GM21576 (cell line): ENCODE measurements around the gene GAD2.

Experiments used
- ATAC-seq: cut with Tn5 transposase; IDR thresholded peaks from one replicate; pipeline ENCODE4 v1.9.1; 2021; ENCODE audit warnings: mild to moderate bottlenecking, moderate library complexity; ENCODE audit not compliant: unreplicated experiment

The GAD2 gene

GRCh38 chr10:26216585-26217395, at the start of gene GAD2:
Gene GAD2, plus strand, starts transcription at chr10:26216774. Its CDS starts 36 bp downstream, at chr10:26216810.
- no peak for ATAC-seq

- no peak for ATAC-seq
These were observed 47.1 kb upstream of the GAD2 start for GRCh38 chr10:26169466-26169865.

GRCh38 chr10:26172131-26172530, 44.4 kb upstream of the GAD2 start:
- ATAC-seq: no peak

- ATAC-seq: no peak
These were observed 42.7 kb upstream of the GAD2 start for GRCh38 chr10:26173837-26174236.

GRCh38 chr10:26177341-26177740, 39.2 kb upstream of the GAD2 start:
- ATAC-seq: no peak

- no peak for ATAC-seq
These were observed 22.3 kb upstream of the GAD2 start for GRCh38 chr10:26194275-26194674.

- ATAC-seq: no peak
These were observed 19.3 kb upstream of the GAD2 start for GRCh38 chr10:26197248-26197647.

GRCh38 chr10:26198119-26198518, 18.5 kb upstream of the GAD2 start:
- no peak for ATAC-seq

- no peak for ATAC-seq
These were observed 16.7 kb upstream of the GAD2 start for GRCh38 chr10:26199841-26200240.

GRCh38 chr10:26205223-26205622, 11.4 kb upstream of the GAD2 start:
- no peak for ATAC-seq

GRCh38 chr10:26211781-26212444, 4.7 kb upstream of the GAD2 start:
- no peak for ATAC-seq

GRCh38 chr10:26212511-26212910, 4.1 kb upstream of the GAD2 start:
- no peak for ATAC-seq

- ATAC-seq: no peak
These were observed 3.3 kb upstream of the GAD2 start for GRCh38 chr10:26213157-26213800.

GRCh38 chr10:26214004-26214403, 2.6 kb upstream of the GAD2 start:
- no peak for ATAC-seq

- ATAC-seq: no peak
These were observed 1.8 kb upstream of the GAD2 start for GRCh38 chr10:26214551-26215395.

GRCh38 chr10:26215396-26215934, 1.1 kb upstream of the GAD2 start:
- ATAC-seq: no peak

GRCh38 chr10:26215935-26216584, 514 bp upstream of the GAD2 start:
- ATAC-seq: no peak

- ATAC-seq: no peak
These were observed 967 bp downstream of the GAD2 start for GRCh38 chr10:26217396-26218086.

- no peak for ATAC-seq
These were observed 3.1 kb downstream of the GAD2 start for GRCh38 chr10:26219676-26220075.

- ATAC-seq: no peak
These were observed 4.3 kb downstream of the GAD2 start for GRCh38 chr10:26220901-26221300.
